EL (cell line): ENCODE measurements around the gene DNAJC22.

ENCODE experiments used
- DNase-seq: peaks from one replicate; pipeline ENCODE4 v3.0.0-alpha.2; 2016

The DNAJC22 gene

GRCh38 chr12:49345051-49345824 lies 1.4 kb upstream of the DNAJC22 start:
- DNase-seq, result no peak

- DNase-seq, result no peak
Observed at GRCh38 chr12:49345825-49346658, 646 bp upstream of the DNAJC22 start.

- DNase-seq, result peak; percentile 93
Observed at GRCh38 chr12:49347311-49348193, 864 bp downstream of the DNAJC22 start.

GRCh38 chr12:49348781-49349180 lies 2.1 kb downstream of the DNAJC22 start:
- DNase-seq, result no peak

GRCh38 chr12:49349266-49349665 lies 2.6 kb downstream of the DNAJC22 start:
- no peak for DNase-seq

DNA sequence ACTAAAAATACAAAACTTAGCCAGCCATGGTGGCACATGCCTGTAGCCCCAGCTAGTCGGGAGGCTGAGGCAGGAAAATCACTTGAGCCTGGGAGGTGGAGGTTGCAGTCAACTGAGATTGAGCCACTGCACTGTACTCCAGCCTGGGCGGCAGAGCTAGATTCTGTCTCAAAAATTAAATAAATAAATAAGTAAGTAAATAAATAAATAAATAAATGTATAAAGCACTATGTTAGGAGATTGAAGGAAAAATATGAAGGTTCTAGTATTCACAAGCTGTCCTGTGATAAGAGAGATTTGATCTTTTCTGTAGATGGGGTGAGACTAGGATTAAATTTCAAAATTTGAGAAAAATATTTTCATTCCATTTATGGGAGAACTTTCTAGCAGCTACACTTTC lies 5.7 kb downstream of the DNAJC22 start:
- no peak for DNase-seq

DNA sequence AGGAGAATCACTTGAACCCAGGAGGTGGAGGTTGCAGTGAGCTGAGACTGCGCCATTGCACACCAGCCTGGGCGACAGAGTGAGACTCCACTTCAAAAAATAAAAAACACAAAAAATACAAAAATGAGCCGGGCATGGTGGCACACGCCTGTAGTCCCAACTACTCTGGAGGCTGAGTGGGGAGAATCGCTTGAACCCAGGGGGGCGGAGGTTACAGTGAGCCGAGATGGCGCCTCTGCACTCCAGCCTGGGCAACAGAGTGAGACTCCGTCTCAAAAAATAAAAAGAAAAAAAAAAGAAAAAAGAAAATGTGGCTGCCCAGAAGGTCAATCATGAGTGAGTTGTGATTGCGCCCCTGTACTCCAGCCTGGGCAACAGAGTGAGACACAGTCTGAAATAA lies 9.2 kb downstream of the DNAJC22 start:
- DNase-seq, result no peak

GRCh38 chr12:49357103-49357678 lies 10.5 kb downstream of the DNAJC22 start:
- DNase-seq, result peak; percentile 72

DNA sequence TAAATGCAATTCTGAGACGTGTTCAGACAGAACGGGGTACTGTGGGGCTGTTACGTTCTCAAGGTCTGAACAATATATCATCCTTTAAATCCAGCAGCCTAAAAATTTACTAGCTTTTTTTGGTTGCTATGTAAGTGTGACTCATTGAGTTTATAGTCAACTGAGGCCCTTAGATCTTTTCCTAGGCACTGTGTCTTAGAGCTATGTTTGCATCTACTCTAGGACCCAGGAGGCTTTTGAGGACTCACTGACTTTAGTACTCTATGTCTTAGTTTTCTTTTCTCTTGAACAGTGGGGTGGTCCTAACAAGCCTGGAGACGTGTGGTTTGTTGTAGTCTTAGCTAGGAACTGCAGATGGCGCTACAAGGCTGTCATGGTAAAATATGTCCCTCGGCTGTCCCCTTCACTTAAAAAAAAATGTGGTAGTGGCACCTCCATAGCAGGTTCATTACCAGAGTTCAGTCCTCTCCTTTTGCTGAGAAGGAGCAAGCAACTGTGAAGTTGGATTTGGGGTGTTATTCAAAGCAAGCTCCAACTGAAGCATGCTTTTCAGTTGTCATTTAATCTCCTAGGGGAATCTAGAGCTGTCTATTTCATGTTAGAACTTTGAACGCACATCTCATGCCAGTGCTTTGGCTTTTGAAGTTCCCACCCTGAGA lies 11.9 kb downstream of the DNAJC22 start:
- peak; percentile 72 for DNase-seq

DNA sequence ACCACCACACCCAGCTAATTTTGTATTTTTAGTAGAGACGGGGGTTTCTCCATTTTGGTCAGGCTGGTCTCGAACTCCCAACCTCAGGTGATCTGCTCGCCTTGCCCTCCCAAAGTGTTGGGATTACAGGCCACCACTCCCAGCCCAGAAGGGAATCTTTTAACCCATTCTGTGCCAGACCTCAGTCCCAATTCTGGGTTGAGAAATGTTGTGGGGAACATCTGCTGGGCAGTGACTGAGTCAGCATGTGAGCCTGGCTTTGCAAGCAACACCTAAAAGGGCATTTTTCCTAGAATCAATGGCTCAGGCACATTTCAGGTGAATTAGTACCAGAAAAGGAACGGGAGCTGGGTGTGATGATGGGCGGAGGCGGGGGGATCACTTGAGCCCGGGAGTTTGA lies 13.0 kb downstream of the DNAJC22 start:
- DNase-seq, result no peak

DNA sequence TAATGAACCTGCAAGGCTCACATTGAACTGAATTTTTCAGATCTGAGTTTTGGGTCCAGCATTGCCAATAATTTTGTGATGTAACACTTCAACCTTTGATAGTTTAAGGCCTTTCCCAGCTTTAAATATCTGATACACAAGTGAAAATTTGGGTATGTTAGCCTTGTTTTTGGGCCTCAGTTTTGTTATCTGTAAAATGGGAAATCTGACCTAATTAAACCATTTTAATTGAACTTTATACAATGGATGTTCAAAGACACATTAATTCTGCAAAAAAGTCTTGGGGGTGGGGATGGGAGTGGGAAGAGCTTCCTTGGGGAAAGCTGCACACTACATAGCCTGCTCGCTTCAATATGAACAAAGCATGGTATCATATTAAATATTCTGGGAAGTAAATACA lies 15.4 kb downstream of the DNAJC22 start:
- no peak for DNase-seq

- peak; percentile 79 for DNase-seq
Observed at GRCh38 chr12:49364989-49365388, 18.3 kb downstream of the DNAJC22 start.

GRCh38 chr12:49365542-49365941 lies 18.9 kb downstream of the DNAJC22 start:
- DNase-seq, result peak; percentile 72

DNA sequence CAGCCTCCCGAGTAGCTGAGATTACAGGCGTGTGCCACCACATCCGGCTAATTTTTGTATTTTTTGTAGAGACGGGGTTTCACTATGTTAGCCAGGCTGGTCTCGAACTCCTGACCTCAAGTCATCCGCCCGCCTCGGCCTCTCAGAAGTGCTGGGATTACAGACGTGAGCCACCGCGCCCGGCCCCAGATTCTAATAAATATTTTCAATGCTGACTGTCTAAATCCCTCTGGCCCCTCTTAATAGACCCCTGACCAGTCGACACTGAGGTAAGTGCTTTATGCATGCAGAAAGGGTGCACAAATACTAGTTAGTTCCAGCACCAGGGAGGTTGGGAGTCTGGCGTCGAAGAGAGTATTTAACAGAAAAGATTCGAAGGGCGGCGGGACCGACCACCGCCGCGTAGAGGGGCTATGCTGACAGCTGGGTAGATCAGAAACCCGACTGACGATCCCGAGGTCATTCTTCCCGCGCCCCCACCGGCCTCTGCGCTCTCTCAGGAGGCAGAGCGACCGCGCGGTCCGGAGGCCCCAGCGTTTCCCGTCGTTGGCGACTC lies 19.5 kb downstream of the DNAJC22 start:
- DNase-seq, result peak; percentile 10

- DNase-seq, result peak; percentile 96
Observed at GRCh38 chr12:49366652-49367380, 20.1 kb downstream of the DNAJC22 start.

DNA sequence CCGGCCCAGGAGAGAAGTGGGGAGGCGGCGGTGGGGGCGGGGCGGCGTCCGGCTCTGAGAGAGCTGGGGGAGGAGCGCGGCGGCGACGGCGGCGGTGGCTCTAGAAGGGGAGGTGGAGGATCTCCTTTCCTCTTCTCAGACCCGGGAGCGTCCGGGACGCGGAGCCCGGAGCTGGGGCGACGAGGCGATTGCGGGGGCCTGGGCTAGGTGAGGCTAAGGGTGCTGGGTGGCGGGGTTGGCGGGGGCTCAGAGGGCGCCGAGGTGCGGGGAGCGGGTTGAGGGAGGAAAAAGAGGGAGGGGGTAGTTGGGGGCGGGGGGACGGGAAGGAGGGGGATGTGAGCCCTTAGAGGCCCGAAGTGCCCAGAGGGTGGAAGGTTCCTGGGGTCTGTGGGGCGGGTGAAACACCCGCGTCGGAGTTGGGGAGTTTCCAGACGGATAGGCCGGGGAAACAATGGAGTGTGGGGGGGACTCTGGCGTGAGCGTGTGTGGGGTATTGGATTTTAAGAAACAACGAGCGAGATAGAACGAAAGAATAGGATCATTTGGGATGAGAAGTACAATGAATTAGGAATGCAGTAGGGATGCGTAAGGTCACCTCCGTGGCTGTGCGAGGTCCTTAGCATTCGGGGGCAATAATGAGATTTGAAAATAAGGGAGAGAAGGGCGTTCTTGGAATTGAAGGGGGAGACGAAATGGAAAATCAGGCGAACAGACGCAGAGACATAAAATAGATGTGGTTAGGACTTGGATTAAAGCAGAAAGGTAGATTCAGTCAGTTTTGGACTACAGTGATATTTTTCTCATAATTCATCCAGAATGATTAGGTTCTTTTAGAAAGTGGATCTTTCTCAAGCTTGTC lies 20.9 kb downstream of the DNAJC22 start, which contains the start of gene SPATS2:
SPATS2 (plus strand) TSS at position 82 of the 859 bp plus-strand sequence. CDS start 93,551 bp downstream, outside the sequence.
- peak; percentile 42 for DNase-seq

GRCh38 chr12:49368240-49368600 lies 21.5 kb downstream of the DNAJC22 start:
- no peak for DNase-seq

DNA sequence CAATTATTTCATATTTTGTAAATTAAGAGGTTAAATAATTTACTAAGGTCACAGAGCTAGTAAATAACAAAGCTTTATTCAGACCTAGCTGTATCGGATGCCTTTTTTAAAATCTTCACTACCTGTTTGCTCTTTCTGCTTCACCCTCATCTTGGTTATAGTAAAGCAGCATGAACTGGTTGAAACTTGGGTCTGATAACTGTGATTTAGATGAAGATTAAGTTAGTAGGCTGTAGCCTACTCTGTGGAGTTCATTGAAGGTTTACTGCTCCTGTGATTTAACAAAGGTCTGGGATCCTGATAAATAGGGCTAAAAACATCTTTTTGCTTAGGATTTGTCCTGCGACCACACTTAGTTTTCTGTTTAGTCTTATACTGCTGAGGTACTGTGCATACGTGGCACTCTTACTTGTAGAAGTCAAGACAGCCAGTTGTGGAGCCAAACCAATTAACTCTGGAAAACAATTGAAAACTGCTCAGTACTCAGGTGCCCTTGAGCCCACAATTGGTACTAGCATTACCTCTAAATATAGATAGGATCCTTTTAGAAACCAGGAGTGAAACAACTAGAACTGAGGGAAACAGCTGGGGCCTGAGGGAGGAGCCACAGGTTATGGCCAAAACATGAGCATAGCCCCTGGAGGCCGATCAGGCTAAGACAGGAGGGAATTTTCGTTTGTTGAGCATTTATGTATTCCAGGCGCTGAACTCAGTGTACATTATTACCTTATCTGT lies 22.9 kb downstream of the DNAJC22 start:
- peak; percentile 53 for DNase-seq

- no peak for DNase-seq
Observed at GRCh38 chr12:49370539-49370938, 23.9 kb downstream of the DNAJC22 start.
